Mucosa of descending colon (tissue), 3 donors: ENCODE data around the gene FOXI3. TPM values are rescaled to one million over a fixed set of nuclear protein-coding genes. Genes with fewer than 3 reads are reported as not detected.

ENCODE experiments used
- ATAC-seq: fragments of 200-7000 bp; cut with Tn5 transposase; one replicate; pipeline ENCODE4 v1.9.1; 2020; ENCODE audit warnings: mild to moderate bottlenecking, moderate library complexity
- DNase-seq, 3 donors: peaks; one replicate each; pipeline ENCODE4 v3.0.0-alpha.2; 2020
- H3K36me3 ChIP-seq: fragments of 200-600 bp; one replicate; pipeline ENCODE4 v1.8.0; 2021; ENCODE audit warnings: low read depth, mild to moderate bottlenecking
- H3K4me1 ChIP-seq: fragments of 200-600 bp; one replicate; pipeline ENCODE4 v1.8.0; 2021; ENCODE audit warnings: low read depth, mild to moderate bottlenecking
- H3K4me3 ChIP-seq: fragments of 200-600 bp; one replicate; pipeline ENCODE4 v1.8.0; 2021; ENCODE audit warnings: mild to moderate bottlenecking
- H3K9me3 ChIP-seq: fragments of 200-600 bp; one replicate; pipeline ENCODE4 v1.8.0; 2021; ENCODE audit warnings: mild to moderate bottlenecking
- intact Hi-C, 2 donors: fragments of 100-400 bp; cut with DNase I in 1 of 2; cut with micrococcal nuclease in 1 of 2; formaldehyde crosslinking; loops; one replicate each; pipeline versions ENCODE4 v1.11.0 to v1.11.1; 2022; cut with DNase I, micrococcal nuclease
- total RNA-seq, 3 donors: library from RNA; stranded (reverse); fragmentation: NEBNext Ultra II Directional in 2 of 3; extraction: Animal tissue kit (Norgen Biotek cat#: 25700) in 2 of 3; gene quantifications; one replicate each; pipeline versions ENCODE4 v1.2.1 to v1.2.4, GENCODE V29; 2021 to 2023
- TF ChIP-seq, protein P1 (sequence below): fragments of 200-600 bp; IDR thresholded peaks from one replicate; pipeline ENCODE4 v1.8.0; 2022; ENCODE audit warnings: antibody characterized with exemption, mild to moderate bottlenecking
- donor health status: DM: no; HTN: no; CAD: no; lungs with moderate emphysema.
- donor health status: DM: no; HTN: no; CAD: no.
- donor health status: DM: no; HTN: yes; CAD: no.

FOXI3 gene
- total RNA-seq, 3 donors from 2014 or later, result not detected

- H3K4me1 ChIP-seq, result no peaks in the 10 kb centered on the region
- intact Hi-C loops, result no loop called here
- DNase-seq (no peak), ATAC-seq (no peak)
- TF ChIP-seq, protein P1, sequence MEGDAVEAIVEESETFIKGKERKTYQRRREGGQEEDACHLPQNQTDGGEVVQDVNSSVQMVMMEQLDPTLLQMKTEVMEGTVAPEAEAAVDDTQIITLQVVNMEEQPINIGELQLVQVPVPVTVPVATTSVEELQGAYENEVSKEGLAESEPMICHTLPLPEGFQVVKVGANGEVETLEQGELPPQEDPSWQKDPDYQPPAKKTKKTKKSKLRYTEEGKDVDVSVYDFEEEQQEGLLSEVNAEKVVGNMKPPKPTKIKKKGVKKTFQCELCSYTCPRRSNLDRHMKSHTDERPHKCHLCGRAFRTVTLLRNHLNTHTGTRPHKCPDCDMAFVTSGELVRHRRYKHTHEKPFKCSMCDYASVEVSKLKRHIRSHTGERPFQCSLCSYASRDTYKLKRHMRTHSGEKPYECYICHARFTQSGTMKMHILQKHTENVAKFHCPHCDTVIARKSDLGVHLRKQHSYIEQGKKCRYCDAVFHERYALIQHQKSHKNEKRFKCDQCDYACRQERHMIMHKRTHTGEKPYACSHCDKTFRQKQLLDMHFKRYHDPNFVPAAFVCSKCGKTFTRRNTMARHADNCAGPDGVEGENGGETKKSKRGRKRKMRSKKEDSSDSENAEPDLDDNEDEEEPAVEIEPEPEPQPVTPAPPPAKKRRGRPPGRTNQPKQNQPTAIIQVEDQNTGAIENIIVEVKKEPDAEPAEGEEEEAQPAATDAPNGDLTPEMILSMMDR, result no peak
- no peaks in the 10 kb centered on the region for H3K36me3 ChIP-seq
- no peak overlapping the region for H3K4me3 ChIP-seq
- no peaks in the 10 kb centered on the region for H3K9me3 ChIP-seq
These were observed 54.3 kb downstream of the FOXI3 start for GRCh38 chr2:88398180-88398579.

Other genes starting within 250 kb of the FOXI3 start
- gene EIF2AK3, start 174.8 kb upstream of the FOXI3 start, total RNA-seq, result 10 to 100 TPM; 20.4 to 31.6 (median 30.4) TPM
- gene RPIA, start 239.0 kb upstream of the FOXI3 start, total RNA-seq, result 10 to 100 TPM; 17.5 to 29.7 (median 25.7) TPM